GM12864 (cell line): ENCODE data around the gene ZBTB25.
A peak's percentile ranks its signal among the peaks of the same experiment; 100 is the strongest.

Source experiments
- DNase-seq: peaks from one replicate; pipeline ENCODE4 v3.0.0-alpha.2; 2011; ENCODE audit warnings: low read depth
- H3K4me3 ChIP-seq: 2 replicates; pipeline ENCODE4 v1.5.1; 2011; ENCODE audit warnings: mild to moderate bottlenecking, low read depth, low read length, control low read depth
- CTCF ChIP-seq: IDR thresholded peaks from 2 replicates; pipeline ENCODE4 v1.5.1; 2011; ENCODE audit warnings: low read depth, mild to moderate bottlenecking, moderate library complexity, low read length, control low read depth, inconsistent platforms; ENCODE audit errors: missing control alignments

ZBTB25 gene

GRCh38 chr14:64510825-64511671 lies 7.4 kb upstream of the ZBTB25 start:
- TF ChIP-seq CTCF, result peak; percentile 83
- peak overlapping the region; percentile 10; the same call in 1 of the 2 replicates for H3K4me3 ChIP-seq

GRCh38 chr14:64509036-64509435 lies 5.4 kb upstream of the ZBTB25 start:
- peak overlapping the region; percentile 35 for H3K4me3 ChIP-seq
- TF ChIP-seq CTCF, result no peak
- DNase-seq, result no peak

More at GRCh38 chr14:64510825-64511671, 7.4 kb upstream of the ZBTB25 start:
- no peak for DNase-seq

- TF ChIP-seq CTCF, result no peak
- H3K4me3 ChIP-seq, result peak overlapping the region; percentile 44; the same call in 1 of the 2 replicates
- DNase-seq, result no peak
These were observed 4.7 kb upstream of the ZBTB25 start for GRCh38 chr14:64508215-64508776.

- no peak for DNase-seq
- H3K4me3 ChIP-seq, result peak overlapping the region; percentile 44
- no peak for TF ChIP-seq CTCF
These were observed 3.9 kb upstream of the ZBTB25 start for GRCh38 chr14:64507376-64508156.

GRCh38 chr14:64506721-64507120 lies 3.1 kb upstream of the ZBTB25 start:
- no peak for DNase-seq
- TF ChIP-seq CTCF, result no peak
- H3K4me3 ChIP-seq, result peak overlapping the region; percentile 70

GRCh38 chr14:64504897-64505794 lies 1.5 kb upstream of the ZBTB25 start:
- DNase-seq, result no peak
- H3K4me3 ChIP-seq, result peak overlapping the region; percentile 70
- no peak for TF ChIP-seq CTCF
